Gastrocnemius medialis (tissue), 4 donors: ENCODE results near the gene MAP3K20.

Source experiments
- POLR2A ChIP-seq, 2 donors: fragments of 450-650 bp; IDR thresholded peaks; one replicate each; pipeline ENCODE4 v1.6.1; 2017; ENCODE audit warnings: antibody characterized with exemption in 2 of 2, mild to moderate bottlenecking in 2 of 2, moderate library complexity in 2 of 2
- TF ChIP-seq, protein P1 (sequence below), 5 experiments: fragments of 450-650 bp in 3 of 5; fragments of 200-600 bp in 2 of 5; sonication (generic) in 2 of 5; IDR thresholded peaks in 4 of 5; conservative IDR thresholded peaks in 1 of 5; 1 replicate in 4 of 5; 2 replicates in 1 of 5; pipeline ENCODE4 v1.5.1; 2016 to 2019; ENCODE audit warnings: antibody characterized with exemption in 5 of 5, mild to moderate bottlenecking in 3 of 5, moderate library complexity in 3 of 5

DNA sequence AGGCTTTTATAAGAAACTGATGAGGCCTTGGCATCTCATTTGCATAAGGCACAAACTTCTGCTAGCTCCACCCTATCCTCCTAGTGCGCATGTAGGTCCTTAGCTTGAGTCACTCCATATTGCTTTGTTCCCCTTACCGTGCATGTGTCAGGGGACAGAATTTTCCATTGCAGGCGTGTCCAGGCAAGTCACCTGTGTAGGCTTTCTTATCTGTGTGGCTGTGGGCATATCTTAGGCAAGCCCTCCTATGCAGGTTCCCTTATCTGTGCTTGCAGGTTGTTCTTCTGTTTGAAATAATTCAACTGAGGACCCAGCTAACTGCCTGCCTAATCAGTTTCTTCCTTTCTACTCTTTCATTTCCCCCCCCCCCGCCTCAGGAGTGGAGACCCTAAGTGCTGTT lies 215.8 kb downstream of the MAP3K20 start:
- TF ChIP-seq, protein P1, sequence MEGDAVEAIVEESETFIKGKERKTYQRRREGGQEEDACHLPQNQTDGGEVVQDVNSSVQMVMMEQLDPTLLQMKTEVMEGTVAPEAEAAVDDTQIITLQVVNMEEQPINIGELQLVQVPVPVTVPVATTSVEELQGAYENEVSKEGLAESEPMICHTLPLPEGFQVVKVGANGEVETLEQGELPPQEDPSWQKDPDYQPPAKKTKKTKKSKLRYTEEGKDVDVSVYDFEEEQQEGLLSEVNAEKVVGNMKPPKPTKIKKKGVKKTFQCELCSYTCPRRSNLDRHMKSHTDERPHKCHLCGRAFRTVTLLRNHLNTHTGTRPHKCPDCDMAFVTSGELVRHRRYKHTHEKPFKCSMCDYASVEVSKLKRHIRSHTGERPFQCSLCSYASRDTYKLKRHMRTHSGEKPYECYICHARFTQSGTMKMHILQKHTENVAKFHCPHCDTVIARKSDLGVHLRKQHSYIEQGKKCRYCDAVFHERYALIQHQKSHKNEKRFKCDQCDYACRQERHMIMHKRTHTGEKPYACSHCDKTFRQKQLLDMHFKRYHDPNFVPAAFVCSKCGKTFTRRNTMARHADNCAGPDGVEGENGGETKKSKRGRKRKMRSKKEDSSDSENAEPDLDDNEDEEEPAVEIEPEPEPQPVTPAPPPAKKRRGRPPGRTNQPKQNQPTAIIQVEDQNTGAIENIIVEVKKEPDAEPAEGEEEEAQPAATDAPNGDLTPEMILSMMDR (IDR thresholded peaks at IDR 0.05 in 4 of 5, conservative IDR thresholded peaks at IDR 0.05 in 1 of 5): no peak
- no peak for TF ChIP-seq POLR2A (IDR thresholded peaks at IDR 0.05)
